NCI-H2081 treated with DMSO at 0.1 percent for 48 hours (cell line): ENCODE data around the gene OR1Q1.
"Not testable (repeated sequence)": the region's sequence is repeated elsewhere in the genome, so short reads cannot be mapped to it uniquely, and the experiment has no call there.

Experiments
- DNase-seq: peaks from one replicate; lab custom pipeline; 2025; lab: John Stamatoyannopoulos, UW

The OR1Q1 gene, protein sequence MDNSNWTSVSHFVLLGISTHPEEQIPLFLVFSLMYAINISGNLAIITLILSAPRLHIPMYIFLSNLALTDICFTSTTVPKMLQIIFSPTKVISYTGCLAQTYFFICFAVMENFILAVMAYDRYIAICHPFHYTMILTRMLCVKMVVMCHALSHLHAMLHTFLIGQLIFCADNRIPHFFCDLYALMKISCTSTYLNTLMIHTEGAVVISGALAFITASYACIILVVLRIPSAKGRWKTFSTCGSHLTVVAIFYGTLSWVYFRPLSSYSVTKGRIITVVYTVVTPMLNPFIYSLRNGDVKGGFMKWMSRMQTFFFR

DNA sequence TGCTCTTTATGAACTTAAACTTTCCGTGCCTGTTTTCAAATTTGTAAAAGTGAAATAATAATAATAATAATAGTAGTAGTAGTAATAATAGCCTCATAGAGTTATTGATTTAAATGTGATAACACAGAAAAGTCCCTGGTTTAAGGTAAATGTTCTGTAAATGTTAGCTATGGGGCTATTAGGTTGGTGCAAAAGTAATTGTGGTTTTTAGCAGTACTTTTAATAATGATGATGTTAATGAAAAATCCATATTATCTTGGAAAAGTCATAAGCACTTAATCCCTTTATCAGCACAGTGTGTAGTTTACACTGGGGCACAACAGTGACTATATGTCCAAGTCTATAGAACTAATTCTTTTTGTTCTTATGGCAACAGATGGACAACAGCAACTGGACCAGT is at the start of gene OR1Q1:
OR1Q1 (plus strand) TSS at position 377 of the 400 bp plus-strand sequence; CDS start at position 377, 0 bp downstream.
- no peak for DNase-seq

DNA sequence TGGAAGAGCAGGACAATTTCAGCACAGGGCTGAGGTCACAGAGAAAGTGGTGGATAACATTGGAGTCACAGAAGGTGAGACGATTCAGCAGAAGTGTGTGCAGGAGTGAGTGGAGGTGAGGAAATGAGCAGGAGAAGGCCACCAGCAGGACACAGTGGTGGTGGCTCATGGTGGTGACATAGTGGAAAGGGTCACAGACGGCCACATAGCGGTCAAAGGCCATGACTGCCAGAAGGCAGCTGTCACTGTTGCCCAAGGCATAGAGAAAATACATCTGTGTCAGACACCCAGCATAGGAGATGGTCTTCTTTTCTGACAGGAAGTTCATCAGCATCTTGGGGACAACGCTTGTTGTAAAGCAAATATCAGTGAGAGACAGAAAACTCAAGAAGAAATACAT is 46.6 kb upstream of the OR1Q1 start:
- DNase-seq: no peak

DNA sequence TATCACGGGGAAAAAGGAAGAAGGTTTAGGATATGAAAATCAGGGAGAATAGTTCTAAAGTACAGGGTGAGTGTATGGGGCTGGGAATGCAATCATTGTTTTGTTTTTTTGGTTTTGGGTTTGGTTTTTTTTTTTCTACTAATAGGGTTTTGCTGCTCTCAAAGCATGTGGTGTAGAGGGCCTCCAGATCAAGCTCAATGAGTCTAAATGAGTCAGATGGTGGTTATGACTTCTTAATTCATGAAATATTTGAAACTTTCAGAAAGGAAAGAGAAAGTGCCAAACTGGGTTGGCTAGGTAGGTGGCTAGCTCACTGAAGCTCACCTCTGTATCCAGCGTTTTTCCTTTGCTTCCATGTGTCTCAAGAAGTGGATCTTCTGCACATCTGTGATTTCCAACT is 42.1 kb upstream of the OR1Q1 start:
- no peak for DNase-seq

DNA sequence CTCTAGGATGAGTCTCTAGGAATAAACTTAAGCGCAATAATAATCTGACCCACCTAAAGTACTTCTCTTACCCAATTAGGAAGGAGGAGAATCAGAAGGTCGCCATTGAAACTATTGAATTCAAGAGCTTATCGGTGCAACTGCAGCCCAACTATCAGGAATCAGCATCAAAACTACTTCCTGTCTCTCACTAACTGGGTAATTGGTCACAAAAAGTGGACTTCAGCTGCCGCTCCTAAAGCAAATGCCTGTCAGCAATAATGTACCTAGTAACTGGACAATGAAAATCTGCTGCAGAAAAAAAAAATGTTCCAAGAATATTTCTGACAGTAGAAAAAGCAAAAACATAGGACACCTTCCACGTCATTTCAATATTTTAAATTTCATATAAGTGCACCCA is 34.7 kb upstream of the OR1Q1 start:
- no peak for DNase-seq

DNA sequence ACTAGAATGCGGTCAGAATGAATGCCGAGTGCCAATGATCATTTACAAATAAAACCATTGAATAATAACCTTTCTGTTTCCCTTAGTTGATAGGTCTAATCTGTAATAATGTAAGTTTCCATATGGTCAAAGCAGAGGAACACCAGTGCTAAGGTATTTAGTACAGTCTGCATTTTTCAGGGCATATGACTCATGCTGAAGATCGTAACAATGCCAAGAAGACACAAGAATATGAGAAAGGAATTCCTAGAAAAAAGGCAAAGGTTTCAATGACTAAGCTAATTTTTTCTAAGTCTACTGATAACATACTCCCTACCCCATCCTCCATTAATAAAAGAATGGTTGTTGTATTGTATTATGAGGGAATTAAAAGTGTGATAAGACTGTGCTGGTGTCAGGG is 34.2 kb upstream of the OR1Q1 start:
- no peak for DNase-seq

DNA sequence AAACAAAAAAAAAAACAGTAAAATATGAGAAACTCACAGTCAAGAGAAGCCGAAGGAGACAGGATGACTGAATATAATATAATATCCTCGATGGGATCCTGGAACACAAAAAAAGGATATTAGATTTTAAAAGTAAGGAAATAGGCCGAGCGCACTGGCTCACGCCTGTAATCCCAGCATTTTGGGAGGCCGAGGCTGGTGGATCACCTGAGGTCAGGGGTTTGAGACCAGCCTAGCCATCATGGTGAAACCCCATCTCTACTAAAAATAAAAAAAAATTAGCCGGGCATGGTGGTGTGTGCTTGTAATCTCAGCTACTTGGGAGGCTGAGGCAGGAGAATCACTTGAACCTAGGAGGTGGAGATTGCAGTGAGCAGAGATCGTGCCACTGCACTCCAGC is 31.3 kb upstream of the OR1Q1 start, which contains the start of gene OR1L8:
OR1L8 (minus strand) TSS at position 101 of the 400 bp plus-strand sequence. CDS start 14,907 bp downstream, outside the sequence.
- not testable (repeated sequence) for DNase-seq

DNA sequence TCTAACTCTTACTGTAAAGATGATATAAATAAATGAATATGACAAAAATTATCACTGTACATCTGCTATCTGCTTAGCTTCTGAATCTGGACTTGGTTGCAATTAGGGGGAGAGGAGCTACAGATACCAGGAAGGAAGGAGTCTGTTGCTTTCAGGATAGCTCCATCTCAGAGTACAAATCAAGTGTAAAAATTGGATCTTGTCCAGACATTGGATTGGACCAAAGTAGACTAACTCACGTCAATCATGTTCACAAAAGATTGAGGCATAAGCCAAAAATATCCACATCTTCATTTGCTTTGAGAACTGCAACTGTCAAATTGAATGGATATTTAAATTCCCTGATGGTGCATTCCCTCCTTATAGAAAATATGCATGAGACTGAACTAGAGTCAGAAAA is 8.8 kb upstream of the OR1Q1 start:
- DNase-seq: no peak

DNA sequence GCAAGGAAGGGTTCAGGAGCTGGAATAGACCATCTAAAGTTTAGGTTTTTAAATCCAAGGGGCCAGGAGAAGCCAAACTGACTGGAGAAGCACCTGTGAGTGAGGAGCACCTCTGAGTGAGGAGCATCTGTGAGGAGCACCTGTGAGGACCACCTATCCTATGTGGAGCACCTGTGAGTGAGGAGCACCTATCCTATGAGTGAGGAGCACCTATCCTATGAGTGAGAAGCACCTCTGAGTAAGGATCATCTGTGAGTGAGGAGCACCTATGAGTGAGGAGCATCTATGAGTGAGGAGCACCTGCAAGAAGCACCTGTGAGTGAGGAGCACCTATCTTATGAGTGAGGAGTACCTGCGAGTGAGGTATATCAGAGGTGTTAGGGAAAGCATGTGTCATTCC is 8.0 kb upstream of the OR1Q1 start:
- DNase-seq: no peak

DNA sequence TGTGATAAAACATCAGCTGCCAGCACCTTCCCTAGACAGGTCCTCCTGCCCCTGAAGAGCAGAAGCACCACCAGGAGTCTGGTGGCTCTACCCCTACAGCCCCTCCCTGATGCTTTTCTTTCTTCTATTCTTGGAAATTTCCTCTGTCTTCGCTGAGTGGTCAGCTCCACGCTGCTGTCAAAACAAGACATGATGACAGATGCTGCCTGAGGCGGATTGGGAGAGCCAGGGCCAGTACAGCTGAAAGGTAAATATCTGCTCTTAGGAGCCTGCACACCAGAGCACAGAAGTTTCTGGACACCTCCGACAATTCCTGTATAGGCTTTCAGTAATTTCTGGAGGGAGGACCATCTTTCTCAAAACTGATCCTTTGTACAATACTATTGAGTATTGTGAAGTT is 4.7 kb upstream of the OR1Q1 start:
- no peak for DNase-seq

DNA sequence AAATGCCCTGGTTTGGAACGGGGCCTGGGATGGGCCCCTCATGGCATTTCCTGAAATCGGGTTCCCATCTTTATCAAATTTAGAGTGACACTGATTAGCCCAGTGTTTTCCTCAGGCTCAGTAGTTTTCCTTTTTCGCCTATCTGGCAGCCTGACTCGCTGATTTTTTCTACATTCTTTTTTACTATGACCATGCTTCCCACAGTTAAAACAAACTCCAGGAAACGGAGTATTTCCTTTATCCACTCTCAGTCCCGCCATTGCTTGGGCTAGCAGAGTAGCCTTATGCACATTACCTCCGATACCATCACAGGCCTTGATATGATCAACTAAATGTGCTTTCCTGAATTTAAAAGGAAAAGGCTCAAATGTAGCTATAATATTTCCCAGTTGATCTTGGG is 5.5 kb downstream of the OR1Q1 start:
- no peak for DNase-seq

DNA sequence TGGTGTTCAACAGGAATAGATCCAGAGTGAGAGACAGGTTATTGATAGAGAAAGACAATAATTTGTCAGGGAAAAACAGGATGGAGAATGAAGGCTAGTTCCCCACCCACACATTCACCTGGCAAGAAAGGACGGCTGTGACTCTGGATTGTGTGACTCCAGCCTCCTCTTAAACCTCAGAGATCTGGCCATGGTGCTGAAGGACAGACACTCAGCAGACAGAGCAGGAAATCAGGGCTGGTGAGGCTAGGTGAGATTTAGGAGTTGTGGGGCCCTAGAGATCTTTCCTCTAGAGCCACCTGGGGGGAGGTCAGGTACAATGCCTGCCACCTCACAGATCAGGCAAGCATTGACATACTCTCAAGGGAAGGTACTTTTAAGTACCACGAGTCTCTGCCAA is 27.7 kb downstream of the OR1Q1 start:
- no peak for DNase-seq

DNA sequence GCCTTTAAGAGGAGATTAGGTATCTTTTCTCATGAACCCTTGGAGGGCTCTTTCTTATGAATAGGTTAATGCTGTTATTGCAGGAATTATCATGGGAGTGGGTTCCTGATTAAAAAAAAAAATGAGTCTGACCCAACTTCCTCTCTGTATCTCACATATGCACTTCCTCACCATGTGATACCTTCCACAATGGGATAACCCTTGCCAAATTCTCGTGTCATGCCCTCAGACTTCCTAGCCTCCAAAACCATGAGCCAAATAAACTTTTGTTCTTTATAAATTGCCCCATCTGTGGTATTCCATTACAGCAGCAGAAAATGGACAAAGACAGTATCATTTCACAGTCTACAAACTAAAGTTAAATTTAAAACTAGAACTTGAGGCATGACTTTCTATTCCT is 41.8 kb downstream of the OR1Q1 start:
- no peak for DNase-seq

DNA sequence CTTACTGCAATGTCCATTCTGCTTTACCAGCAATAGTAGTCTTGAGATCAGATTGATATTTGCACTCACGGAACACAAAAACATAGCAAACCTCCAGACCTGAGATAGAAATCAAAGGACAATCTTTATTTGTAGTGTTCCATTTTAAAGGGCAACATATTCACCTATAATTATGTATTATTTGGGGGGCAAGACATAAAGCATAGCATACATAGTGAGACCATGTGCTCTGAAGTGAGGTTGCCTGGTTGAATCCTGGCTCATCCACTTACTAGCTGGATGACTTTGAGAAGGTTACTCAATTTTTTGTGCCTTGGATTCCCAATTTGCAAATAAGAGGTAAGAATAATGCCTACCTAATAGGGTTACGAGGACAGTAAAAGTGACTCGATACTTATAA is 43.0 kb downstream of the OR1Q1 start, which contains the start of gene OR1B1:
OR1B1 (minus strand) TSS at position 101 of the 400 bp plus-strand sequence.
- DNase-seq: no peak

DNA sequence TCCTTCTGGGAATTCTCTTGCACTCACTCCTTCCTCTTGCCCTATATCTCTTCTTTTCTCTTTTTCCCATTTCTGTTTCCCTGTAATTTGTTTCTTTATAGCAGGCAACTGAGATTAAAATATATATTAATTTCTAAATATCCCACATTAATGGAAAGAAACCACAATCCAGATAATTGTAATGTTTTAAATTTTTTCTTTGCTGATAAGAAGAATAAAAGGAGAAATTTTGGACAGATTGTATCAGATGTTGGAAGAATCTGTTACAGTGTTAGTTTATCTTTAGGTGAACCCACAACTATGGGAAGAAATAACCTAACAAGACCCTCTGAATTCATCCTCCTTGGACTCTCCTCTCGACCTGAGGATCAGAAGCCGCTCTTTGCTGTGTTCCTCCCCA is 46.9 kb downstream of the OR1Q1 start, which contains the start of gene OR1L1:
OR1L1 (plus strand) TSS at position 301 of the 400 bp plus-strand sequence; CDS start at position 301, 0 bp downstream.
- DNase-seq: no peak
